H54 (cell line): ENCODE results near the gene RWDD3.

Source experiments
- DNase-seq: peaks from one replicate; pipeline ENCODE4 v3.0.0; 2011; ENCODE audit warnings: low spot score, mixed read lengths; ENCODE audit not compliant: insufficient read length
- FAIRE-seq: peaks from 3 replicates; lab custom pipeline; 2011; peaks lifted over from hg19 to GRCh38; lab: Jason Lieb, UNC
- POLR2A ChIP-seq: IDR thresholded peaks from 2 replicates; pipeline ENCODE4 v1.6.1; 2011; ENCODE audit warnings: low read depth, mild to moderate bottlenecking, low read length

Gene RWDD3

GRCh38 chr1:95217371-95217770, 16.6 kb upstream of the RWDD3 start:
- TF ChIP-seq POLR2A = no peak
- DNase-seq (no peak), FAIRE-seq (no peak)

GRCh38 chr1:95219407-95219806, 14.6 kb upstream of the RWDD3 start:
- FAIRE-seq = no peak
- DNase-seq = no peak
- TF ChIP-seq POLR2A = no peak

GRCh38 chr1:95221306-95221705, 12.7 kb upstream of the RWDD3 start:
- DNase-seq (no peak), FAIRE-seq (peak; percentile 11)
- TF ChIP-seq POLR2A = no peak

- DNase-seq (no peak), FAIRE-seq (peak; percentile 6)
- TF ChIP-seq POLR2A = no peak
Measured at GRCh38 chr1:95222629-95223028, 11.4 kb upstream of the RWDD3 start.

- FAIRE-seq = peak; percentile 69
- TF ChIP-seq POLR2A = no peak
- no peak for DNase-seq
Measured at GRCh38 chr1:95223110-95223509, 10.9 kb upstream of the RWDD3 start.

- FAIRE-seq (peak; percentile 65), DNase-seq (no peak)
- TF ChIP-seq POLR2A = no peak
Measured at GRCh38 chr1:95226781-95227660, 7.0 kb upstream of the RWDD3 start.

- FAIRE-seq = peak; percentile 52
- DNase-seq = no peak
- TF ChIP-seq POLR2A = no peak
Measured at GRCh38 chr1:95229037-95229436, 5.0 kb upstream of the RWDD3 start.

GRCh38 chr1:95229706-95230105, 4.3 kb upstream of the RWDD3 start:
- DNase-seq = no peak
- FAIRE-seq = no peak
- no peak for TF ChIP-seq POLR2A

- TF ChIP-seq POLR2A = no peak
- DNase-seq = no peak
- FAIRE-seq = no peak
Measured at GRCh38 chr1:95230256-95230655, 3.8 kb upstream of the RWDD3 start.

GRCh38 chr1:95230768-95231191, 3.2 kb upstream of the RWDD3 start:
- FAIRE-seq (no peak), DNase-seq (no peak)
- no peak for TF ChIP-seq POLR2A

- peak; percentile 50 for FAIRE-seq
- no peak for TF ChIP-seq POLR2A
- DNase-seq = no peak
Measured at GRCh38 chr1:95232646-95233318, 1.2 kb upstream of the RWDD3 start.

GRCh38 chr1:95233319-95233736, 682 bp upstream of the RWDD3 start:
- peak; percentile 30 for FAIRE-seq
- no peak for TF ChIP-seq POLR2A

GRCh38 chr1:95236784-95237575, 3.0 kb downstream of the RWDD3 start:
- no peak for FAIRE-seq
- DNase-seq = no peak
- no peak for TF ChIP-seq POLR2A

More at GRCh38 chr1:95233319-95233736, 682 bp upstream of the RWDD3 start:
- DNase-seq = peak; percentile 18
